Amniotic stem cell (primary cell): ENCODE results near the gene HHAT.

Experiments
- DNase-seq: peaks from one replicate; lab custom pipeline; 2025; lab: John Stamatoyannopoulos, UW

Gene HHAT

DNA sequence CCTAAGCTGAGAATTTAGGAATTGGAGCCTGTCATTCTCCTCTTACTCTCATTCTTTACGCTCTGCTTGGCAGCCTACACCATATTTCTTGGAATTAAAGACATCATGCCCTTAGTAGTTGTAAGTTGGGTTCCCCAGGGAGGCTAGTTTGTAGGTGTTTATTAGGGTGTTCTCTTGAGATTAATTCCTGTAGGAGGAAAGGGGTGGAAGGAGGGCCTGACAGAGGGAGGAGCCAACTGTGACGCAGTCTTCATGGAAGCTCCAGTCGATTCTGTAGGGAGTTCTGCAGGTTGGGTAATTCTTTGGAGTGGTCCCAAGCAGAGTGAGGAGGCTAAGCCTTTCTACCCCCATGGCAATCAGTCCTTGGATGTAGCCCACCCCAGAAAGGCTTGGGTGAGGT, 111.4 kb downstream of the HHAT start:
- no peak for DNase-seq

DNA sequence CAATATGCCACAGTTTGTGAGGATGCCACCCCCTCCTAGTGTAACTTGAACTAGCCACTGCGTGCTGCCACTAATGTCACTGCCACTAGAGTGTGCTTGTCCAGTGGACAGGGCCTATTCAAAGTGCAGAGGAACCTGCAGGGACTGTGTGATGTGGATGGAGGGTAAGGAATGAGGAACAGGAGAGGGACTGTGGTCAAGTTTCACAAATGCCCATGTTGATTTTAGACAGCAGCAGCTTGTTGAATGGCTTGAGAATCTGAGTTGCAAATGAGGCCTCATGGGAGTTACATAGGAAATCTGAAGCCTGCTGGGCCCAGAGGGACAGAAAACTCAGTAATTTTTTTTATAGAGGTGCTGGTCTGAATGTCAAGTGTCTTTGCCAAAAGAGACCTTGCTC, 112.3 kb downstream of the HHAT start:
- no peak for DNase-seq

- DNase-seq, result no peak
Measured at GRCh38 chr1:210445485-210445884, 116.8 kb downstream of the HHAT start.

- DNase-seq, result no peak
Measured at GRCh38 chr1:210445931-210446330, 117.2 kb downstream of the HHAT start.

DNA sequence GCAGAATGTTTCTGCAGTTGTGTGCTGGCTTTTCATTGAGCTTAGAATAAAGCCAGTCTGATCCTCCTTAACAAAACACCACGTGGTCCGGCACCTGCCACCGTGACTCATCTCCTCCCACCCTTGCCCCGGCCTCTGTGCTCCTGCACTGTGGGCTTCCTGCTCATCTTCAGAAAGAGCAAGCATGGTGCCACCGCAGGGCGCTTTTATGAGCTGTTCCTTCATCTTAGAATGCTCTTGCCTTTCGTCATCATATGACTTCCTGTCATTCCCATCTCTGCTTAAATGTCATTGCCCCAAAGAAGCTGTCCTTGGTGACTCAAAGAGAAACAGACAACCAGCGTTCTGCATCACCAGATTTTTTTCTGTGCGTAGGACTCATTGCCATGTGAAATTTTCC, 117.8 kb downstream of the HHAT start:
- no peak for DNase-seq

DNA sequence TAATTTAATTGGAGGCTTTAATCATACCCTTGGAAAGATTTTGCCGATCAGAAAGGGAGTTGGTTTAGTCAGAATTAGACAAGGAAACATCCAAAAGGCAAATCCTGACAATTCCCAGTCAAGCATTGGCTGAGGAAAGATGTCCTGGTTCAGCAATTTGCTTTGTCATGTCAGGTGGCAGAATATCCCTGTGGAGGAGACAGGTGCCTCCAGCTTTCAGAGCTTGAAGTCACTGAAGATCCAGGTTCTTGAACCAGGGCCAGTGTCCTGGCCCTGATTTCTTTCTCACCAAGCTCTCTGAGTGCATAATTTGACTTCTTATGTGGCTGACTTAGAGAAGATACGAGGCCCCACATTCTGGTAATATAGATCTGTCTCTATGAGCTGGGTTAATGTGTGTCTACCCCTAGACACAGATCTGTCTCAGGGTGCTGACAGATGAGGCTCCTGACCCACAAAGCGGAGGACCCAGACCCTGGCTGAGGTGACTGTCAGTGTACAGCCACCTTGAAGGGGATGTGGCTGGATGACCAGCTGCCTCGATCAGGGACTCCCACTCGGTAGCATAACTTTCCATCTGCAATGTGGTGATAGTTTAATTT, 118.9 kb downstream of the HHAT start:
- no peak for DNase-seq

- DNase-seq, result no peak
Measured at GRCh38 chr1:210448297-210448892, 119.7 kb downstream of the HHAT start.

- no peak for DNase-seq
Measured at GRCh38 chr1:210455840-210456603, 127.3 kb downstream of the HHAT start.

GRCh38 chr1:210456731-210457255, 128.1 kb downstream of the HHAT start:
- no peak for DNase-seq

DNA sequence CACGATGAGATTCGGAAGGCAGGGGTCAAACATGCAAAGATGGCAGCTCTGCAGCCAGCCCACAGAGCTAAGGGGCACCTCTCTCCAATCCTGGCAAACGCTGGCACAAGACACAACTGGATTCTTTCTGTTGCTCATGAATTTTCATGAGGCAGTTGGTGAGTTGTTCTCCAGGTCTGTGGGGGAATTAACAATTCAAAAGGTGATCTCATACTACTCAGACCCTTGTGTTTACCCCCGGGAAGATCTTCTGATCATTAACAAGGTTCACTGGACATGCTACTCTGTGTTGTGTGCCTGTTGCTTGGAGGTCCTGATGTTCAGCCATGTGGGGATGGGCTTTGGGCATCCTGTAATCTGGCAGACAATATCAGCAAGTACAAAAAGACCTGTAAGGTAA, 128.9 kb downstream of the HHAT start:
- DNase-seq, result no peak

GRCh38 chr1:210464519-210465039, 135.9 kb downstream of the HHAT start:
- no peak for DNase-seq

DNA sequence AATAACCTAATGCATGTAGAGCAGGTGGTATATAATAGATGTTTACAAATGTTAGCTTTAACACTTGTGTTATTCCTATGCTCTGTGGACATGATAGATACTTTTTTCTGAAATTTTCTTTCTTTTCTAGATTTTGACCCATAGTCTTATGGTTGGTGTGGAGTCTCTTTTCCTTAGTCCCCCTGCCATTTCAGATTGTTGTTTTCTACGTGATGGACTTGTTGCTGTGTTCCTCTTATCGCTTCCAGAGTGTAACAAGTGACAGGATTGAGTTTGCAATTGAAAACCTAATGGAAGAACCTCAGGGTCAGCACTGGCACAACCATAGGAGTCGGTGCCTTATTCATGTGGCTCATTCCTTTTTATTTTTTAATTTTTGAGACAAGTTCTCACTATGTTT, 136.4 kb downstream of the HHAT start:
- DNase-seq, result no peak

- no peak for DNase-seq
Measured at GRCh38 chr1:210467440-210468043, 138.8 kb downstream of the HHAT start.

- DNase-seq, result no peak
Measured at GRCh38 chr1:210469441-210469840, 140.7 kb downstream of the HHAT start.

DNA sequence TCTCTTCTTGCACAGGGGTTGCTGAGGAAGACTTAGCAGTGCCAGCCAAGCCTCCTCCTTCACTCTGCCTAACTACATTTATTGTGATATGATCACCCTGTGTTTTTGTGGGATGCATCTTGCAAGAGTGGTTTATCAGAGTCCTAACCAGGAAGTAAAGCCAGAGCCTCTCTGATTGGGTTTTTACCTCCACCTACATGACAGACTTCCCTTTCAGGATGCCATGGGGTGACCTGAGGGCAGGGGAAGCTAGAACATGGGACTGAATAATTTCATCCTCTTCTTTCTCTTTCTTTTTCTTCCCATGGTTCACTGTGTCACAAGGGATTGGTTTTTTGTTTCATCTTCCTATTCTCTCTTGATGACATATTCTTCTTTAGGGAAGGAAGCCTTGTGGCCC, 146.6 kb downstream of the HHAT start:
- no peak for DNase-seq

DNA sequence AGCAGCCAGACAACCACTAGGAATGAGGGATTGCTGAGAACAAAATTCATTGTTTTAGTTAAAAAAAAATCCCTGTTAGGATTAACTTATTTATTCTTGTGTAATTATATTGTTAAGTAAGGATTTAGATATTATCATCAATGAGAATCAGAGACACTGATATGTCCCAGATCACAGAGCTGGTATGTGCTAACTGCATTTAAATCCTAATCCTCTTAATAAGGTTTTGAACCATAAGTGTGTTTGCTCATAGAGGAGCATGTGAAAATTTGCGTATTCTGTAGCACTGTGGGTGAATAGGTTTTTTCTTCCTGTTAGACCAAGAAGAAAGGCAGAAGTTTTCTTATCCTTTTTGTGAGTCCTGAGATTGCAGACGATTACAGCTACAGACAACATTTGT, 147.1 kb downstream of the HHAT start:
- no peak for DNase-seq

GRCh38 chr1:210476730-210477129, 148.0 kb downstream of the HHAT start:
- DNase-seq, result no peak

DNA sequence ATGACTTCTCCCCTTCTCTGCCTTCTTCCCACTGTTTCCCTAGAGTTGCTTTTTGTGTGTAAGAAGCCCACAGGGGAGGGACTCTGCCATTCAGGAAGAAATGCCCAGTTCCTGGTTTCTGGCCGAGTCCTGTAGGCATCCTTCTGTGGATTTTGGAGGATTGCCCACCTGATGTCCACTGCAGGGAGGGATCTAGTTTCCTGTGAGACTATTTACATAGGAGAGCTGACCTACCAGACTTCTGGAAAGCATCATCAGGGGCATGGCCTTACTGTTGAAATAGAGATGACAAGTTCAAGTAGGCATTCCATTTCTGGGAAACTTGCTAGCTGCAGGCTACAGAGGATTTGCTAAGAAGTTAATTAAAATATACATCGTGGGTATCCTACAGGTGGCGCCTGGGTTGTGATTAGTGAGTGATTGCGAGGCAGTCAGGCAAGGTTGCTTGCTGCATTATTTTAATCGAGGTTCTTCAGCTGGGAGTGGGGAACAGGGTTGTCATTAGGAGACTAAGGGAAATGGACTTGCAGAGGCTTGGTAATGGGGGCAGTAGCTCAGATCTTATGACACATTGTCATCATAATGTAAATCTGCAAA, 148.7 kb downstream of the HHAT start:
- no peak for DNase-seq

DNA sequence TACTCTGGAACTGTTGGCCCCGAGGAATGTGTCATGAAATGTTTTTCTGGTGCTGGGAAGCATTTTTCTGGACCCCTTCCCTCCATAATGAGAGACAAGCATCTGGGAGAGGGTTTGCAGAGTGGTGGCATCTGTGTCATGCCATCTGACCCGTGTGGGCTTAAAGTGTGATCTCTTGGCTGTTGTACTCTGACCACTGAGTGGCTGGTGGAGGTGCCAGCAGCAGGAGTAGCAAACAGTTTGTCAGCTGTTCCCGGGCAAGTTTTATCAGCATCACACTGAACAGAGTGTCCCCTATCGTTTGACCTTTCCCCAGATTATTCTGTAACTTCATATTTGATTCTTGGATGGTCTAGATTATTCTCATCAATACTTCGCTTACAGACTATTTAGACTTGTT, 150.1 kb downstream of the HHAT start:
- DNase-seq, result no peak

GRCh38 chr1:210482491-210482890, 153.8 kb downstream of the HHAT start:
- DNase-seq, result no peak

GRCh38 chr1:210482945-210483617, 154.4 kb downstream of the HHAT start:
- DNase-seq, result no peak

DNA sequence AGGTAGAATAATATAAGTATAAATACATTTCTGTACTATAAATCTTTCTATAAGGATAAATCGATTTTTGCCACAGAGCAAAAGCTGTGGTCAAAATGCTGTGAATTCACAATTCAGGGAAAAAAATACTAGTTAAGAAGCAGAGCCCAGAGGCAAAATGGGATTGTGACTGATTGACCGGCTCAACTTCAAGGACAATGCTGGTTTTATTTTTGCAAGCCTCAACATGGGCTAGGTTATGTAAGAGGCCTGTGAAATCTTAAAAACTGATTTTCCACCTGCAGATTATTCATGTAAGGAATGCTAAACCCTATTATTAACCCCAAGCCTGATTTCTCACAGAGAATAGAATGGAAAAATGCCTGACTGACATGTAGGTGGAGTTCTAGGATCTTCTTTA, 155.1 kb downstream of the HHAT start:
- no peak for DNase-seq
